GM19397 (cell line): Measurements from ENCODE around the gene ELFN1.
"Not testable (repeated sequence)": the region's sequence is repeated elsewhere in the genome, so short reads cannot be mapped to it uniquely, and the experiment has no call there.

Experiments
- ATAC-seq: cut with Tn5 transposase; IDR thresholded peaks from one replicate; pipeline ENCODE4 v1.9.1; 2021; ENCODE audit warnings: mild to moderate bottlenecking, moderate library complexity; ENCODE audit not compliant: unreplicated experiment

The ELFN1 gene

DNA sequence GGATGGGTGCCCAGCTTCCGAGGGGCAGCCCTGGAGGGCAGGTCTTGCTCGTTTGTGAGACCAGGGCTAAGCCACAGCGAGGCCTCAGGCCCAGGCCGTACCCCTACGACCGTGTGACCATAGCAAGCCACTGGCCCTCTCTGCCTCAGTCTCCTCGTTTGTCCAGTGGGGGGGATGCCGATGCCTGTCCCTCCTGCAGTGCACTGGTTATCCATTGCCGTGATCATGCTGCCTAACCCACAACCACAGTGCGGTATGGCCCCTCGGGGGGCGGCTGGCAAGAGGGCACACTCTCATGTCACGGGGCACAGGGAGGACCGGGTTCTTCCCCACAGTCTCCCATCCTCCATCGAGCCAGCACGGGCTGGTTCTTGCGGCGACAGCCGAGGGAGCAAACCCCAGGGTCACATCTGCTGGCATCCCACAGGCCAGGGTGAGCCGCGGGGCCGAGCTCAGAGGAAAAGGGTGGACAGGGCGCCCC, 80.5 kb downstream of the ELFN1 start:
- no peak for ATAC-seq

DNA sequence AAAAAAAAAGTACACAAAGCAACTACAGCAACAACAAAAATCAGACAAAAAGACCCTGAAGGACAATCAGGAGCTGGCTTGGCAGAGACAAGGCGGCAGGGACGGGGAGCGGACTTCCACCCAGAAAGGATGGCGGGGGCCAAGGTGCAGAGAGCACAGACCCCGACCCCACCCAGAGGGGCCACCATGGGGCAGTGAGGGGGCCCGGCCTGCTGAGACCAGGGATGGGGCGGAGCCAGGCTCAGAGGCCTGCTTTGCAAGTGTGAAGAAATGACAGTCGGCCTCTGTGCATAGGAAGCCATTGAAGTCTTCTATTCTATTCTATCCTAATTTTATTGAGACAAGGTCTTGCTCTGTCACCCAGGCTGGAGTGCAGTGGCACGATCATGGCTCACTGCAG, 82.0 kb downstream of the ELFN1 start:
- ATAC-seq: no peak

DNA sequence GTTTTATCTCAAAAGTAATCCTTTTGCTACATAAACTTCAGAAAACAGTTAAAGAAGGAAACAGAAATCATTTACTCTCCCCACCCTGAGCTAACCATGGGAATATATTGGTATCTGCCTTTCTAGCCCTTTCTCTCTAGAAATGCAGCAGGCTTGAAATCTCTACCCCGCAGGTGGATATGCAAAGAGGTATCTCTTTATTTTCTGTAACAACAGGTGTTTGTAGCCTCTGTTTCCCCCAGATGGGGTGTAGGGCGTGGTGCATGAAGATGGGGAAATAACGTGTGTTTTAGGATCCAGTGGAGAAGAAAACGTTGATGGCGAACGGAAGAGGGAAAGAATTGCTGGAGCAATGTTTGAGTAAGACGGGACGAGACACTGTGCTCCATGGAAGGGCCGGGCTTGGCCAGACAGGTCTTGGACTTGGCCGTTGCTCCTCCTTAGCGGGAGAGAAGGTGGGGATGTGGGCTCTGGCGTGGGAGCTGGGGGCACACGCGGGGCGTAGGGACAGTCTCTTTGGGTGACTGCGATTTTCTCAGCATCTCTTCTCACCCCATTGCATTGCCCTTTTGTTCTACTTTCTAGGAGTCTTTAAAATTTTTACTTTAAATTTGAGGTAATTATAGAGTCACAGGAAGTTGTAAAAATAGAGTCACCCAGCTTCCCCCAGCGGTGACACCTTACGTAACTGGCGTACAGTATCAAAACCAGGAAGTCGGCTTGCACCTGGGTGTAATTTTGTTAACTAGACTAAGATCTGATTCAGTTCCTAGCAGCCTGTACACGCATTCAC, 82.9 kb downstream of the ELFN1 start:
- no peak for ATAC-seq

DNA sequence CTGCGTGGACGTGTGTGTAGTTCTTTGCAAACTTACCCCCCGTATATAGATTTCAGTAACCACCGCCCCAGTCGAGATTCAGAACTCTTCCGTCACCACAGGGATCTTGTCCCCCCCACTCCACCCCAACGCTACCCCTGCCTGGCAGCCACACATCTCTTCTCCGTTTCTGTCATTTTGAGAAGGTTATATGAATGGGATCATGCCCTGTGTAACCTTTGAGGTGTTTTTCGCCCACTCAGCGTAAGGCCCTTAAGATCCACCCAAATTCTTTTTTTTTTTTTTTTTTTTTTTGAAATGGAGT, 83.4 kb downstream of the ELFN1 start:
- no peak for ATAC-seq

DNA sequence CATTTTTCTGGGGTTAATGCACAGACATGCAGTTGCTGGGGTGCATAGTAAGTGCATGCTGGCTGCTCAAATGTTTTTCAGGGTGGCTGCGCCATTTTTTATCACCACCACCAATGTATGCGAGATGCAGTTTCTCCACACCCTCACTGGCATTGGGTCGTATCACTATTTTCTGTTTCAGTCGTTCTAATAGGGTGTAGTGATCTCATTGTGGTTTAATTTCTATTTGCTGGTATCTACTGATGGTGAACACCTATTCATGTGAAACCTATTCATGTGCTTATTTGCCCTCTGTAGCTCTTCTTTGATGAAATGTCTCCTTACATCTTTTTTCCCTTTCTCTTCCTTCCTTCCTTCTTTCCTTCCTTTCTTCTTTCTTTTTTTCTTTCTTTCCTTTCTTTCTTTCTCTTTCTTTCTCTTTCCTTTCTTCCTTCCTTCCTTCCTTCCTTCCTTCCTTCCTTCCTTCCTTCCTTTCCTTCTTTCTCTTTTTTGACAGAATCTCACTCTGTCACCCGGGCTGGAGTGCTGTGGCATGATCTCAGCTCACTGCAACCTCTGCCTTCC, 84.3 kb downstream of the ELFN1 start:
- no peak for ATAC-seq

DNA sequence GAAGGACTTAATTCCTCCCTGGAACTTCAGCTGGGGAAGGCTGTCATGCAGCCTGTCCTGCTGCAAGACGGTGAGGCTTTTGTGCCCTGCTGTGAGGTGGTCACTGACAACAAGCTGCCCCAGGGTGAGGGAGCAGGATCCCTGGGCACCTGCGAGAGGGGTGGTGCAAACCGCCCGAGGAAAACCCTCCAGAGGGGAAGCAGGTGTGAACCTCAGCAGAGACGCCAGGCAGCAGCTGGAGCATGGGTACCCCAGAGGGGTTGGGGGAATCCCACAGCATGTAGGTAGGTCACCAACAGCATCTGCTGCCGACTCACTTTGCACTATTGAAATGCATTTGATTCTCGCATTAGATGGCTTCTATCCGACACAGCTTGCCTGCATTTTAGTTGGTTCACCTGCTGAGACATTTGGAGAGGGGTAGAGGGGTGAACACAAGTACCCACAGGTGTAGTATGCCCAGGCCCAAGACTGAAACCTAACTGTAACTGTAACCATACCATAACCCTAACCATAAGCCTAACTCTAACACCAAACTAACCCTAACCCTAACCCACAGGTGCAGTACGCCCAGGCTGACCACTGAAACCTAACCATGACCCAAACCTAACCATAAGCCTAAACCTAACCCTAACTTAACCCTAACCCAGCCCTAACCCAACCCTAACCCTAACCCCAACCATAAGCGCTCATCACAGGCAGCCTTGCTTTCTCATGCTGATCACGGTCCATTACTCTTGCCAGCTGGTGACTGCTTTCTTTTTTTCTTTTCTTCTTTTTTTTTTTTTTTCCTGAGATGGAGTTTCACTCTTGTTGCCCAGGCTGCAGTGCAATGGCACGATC, 85.9 kb downstream of the ELFN1 start:
- ATAC-seq: no peak

DNA sequence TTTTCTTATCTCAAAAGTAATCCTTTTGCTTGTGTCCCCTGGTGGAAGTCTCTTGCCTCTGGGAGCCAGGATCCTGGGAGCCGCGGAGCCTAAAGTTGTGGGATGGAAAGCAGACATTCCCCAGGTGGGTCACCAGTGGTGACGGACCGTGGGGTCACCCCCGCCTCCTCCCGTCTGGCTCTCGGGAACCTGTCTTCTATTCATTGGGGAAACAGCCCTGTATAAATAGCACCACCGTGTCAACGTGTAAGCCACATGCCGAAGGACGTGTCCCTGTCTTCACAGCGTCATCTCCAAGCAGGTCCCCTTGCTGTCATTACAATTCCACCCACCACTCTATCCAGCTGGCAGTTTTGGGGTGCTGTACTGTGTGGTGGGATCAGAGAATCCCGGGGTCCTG, 87.5 kb downstream of the ELFN1 start:
- ATAC-seq: no peak

DNA sequence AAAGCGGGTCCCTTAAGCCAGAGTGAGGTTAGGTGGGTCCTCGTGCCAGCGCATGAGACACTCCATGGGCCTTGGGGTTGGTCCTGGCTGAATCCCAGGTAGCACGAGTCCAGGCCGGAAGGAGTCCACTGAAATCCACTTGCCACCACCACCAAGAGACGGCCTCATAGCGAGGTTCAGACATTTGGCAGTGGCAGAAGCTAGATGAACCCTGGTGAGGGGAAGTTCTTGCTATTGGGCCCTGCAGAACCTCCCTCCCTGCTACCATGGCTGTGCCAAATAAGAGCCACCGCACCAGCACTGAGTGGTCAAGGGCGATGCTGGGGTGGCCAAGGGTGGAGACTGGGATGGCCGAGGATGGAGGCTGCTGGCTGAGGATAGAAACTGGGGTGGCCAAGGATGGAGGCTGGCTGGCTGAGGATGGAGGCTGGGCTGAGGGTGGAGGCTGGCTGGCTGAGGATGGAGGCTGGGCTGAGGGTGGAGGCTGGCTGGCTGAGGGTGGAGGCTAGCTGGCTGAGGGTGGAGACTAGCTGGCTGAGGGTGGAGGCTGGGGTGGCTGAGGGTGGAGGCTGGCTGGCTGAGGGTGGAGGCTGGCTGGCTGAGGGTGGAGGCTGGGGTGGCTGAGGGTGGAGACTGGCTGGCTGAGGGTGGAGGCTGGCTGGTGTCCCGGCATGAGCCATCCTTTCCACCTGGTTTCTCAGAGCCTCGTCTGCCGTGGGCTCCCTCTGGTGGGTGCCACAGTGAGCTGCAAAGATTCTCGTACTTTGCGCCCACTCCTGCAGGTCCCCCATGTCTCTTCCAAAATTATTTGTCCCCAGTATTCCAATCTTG, 88.2 kb downstream of the ELFN1 start:
- no peak for ATAC-seq

DNA sequence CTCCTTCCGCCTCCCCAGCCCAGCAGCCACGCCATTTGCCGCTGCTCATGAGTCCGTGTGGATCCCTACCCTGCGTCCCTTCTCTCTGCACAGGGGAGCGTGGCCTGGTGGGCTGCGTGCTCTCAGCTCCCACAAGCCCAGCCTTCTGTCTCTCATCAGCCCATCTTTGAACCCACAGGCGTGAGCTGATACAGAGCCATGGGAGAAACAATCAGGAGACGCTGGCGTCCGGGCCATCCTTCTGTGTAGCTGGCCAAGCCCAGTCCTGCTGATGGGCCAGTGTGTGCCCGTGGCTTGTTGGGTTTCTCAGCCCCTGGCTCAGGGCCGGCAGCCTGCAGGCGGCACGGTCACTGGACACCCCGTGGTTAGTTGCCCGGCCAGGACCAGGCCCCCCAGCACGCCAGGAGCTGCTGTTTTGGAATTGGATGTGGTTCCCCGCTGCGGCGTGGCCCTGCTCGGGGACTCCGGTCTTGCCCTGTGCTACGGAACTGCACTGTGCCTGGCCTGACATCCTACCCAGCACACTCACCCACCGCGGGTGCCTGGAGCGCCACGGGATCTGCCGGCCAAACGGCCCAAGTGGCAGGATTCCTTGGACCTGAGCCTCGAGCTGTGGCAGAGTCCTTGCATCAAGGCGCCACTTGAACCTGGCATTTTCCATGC, 88.9 kb downstream of the ELFN1 start:
- ATAC-seq: no peak

DNA sequence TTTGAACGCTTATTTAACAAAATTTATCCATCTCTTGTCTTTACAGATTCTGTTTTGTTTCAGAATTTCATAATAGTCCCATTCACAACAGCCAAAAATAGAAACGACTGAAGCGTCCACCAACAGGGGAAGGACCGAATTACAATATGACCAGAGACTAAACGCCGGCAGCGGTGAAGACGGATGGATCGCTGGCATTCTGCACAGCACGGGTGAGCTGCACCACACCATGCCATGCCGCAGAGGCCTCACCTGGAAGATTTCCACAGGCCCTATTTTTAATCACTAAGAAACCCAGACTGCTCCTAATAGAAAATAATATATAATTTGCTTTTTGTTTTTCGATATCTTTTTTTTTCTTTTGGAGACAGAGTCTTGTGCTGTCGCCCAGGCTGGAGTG, 91.0 kb downstream of the ELFN1 start:
- ATAC-seq: no peak

DNA sequence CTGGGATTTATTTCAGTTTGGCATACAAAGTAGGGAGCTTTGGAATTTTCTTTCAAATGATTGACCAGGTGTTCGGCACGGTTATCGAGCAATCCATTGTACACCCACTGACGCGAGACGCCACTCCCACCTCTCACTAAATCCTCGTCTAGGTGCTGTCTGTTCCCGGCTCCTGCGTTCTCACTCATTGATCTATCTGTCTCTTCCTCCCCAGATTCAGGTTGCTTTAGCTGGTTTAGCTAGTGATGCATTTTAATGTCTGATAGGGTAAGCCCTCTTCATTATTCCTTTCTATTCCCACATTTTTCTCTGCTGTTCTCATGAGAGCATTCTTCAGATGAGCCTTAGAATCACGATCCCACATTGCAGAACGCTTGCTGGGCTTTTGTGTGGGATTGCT, 91.7 kb downstream of the ELFN1 start:
- ATAC-seq: no peak

DNA sequence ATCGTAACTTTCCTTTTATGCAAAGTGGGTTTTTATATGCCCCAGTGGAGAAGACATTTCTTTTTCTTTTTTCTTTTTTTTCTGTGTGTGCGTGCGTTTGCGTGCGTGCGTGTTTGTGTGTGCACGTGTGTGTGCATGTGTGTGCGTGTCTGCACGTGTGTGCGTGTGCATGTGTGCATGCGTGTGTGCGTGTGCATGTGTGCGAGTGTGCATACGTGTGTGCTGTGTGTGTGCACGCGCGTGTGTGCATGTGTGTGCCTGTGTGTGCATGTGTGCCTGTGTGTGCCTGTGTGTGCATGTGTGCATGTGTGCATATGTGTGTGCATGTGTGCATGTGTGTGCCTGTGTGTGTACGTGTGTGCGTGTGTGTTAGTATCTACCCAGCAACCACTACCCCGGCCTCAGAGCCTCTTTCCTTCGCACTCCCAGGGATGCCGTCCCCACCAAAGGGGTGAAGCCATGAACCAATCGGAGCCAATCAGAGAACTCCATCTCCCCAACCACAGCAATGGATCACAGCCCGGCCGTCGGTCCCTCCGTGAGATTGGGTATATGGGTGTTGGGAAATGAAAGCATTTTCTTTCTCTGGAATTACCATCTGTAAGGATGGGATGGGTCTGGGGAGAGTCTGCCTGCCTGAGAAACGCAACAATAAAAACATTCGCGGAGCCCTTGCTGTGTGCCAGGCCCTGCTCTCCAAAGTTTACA, 92.3 kb downstream of the ELFN1 start:
- ATAC-seq: no peak

DNA sequence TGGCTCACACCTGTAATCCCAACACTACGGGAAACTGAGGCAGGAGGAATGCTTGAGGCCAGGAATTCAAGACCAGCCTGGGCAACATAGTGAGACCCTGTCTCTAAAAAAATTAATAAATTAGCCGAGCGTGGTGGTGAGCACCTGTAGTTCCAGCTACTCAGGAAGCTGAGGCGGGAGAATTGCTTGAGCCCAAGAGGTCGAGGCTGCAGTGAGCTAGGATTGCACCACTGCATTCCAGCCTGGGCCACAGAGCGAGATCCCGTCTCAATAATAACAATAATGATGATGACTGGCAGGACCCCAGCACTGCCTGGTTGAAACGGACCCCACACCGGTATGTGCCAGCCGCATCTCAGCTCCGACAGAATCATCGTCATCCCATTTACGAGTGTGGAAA, 93.0 kb downstream of the ELFN1 start:
- ATAC-seq: no peak

DNA sequence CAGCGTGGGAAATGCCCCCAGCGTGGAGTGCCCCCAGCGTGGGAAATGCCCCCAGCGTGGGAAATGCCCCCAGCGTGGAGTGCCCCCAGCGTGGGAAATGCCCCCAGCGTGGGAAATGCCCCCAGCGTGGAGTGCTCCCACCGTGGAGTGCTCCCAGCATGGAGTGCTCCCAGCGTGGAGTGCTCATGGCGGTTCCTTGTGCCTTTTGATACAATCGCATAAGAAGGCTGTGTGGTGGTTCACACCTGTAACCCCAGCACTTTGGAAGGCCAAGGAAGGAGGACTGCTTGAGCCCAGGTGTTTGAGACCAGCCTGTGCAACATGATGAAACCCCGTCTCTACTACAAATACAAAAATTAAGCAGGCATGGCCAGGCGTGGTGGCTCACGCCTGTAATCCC, 93.8 kb downstream of the ELFN1 start:
- not testable (repeated sequence) for ATAC-seq

DNA sequence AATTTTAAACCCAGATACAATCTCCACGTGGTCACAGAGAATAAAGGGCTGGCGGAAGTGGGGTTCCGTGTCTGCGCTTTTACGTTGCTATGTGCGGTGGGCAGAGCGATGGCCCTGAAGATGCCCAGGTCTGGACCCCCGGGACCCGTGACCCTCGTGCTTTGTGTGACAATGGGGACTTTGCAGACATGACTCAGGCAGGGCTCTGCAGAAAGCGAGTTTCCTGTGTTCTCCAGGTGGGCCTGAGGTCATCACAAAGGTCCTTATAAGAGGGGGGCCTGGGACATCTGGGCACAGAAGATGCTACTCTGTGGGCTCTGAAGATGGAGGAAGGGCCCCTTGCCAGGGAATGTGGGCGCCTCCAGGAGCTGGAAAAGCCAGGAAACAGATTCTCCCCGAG, 95.3 kb downstream of the ELFN1 start:
- no peak for ATAC-seq

DNA sequence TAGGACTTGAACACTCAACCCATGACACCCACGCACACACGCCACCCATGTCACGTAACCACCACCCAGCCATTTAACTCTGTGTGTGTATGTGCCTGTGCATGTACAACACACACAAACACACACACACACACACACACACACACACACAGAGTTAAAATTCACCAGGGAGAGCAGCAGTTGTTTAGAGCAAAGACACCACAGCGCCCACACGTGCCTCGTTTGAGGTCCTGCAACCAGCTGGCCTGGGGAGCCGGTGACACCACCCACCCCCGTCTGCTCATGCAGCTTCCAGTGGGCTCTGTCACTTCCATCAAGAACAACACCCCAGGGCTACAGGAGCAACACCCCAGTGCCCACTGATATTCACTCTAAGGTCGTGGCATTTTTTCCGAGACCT, 97.4 kb downstream of the ELFN1 start:
- no peak for ATAC-seq

DNA sequence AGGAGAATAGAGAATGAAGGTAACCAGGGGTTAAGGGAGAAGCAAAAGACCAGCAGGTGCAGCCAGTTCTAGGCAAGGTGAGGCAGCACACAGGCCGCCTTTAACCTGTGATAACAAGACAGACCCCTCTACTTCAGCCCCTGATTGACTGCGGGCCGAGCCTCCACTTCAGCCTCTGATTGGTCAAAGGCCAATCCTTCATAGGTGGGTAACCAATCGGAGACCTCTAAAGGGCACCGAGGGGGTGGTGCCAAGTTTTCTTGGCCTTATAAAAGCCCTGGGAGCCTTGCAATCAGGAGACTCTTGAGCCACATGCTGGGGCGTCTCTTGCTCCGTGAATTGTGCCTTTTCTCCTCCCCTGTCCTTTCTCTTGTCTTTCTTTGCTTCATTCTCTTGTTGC, 98.8 kb downstream of the ELFN1 start:
- ATAC-seq: no peak

DNA sequence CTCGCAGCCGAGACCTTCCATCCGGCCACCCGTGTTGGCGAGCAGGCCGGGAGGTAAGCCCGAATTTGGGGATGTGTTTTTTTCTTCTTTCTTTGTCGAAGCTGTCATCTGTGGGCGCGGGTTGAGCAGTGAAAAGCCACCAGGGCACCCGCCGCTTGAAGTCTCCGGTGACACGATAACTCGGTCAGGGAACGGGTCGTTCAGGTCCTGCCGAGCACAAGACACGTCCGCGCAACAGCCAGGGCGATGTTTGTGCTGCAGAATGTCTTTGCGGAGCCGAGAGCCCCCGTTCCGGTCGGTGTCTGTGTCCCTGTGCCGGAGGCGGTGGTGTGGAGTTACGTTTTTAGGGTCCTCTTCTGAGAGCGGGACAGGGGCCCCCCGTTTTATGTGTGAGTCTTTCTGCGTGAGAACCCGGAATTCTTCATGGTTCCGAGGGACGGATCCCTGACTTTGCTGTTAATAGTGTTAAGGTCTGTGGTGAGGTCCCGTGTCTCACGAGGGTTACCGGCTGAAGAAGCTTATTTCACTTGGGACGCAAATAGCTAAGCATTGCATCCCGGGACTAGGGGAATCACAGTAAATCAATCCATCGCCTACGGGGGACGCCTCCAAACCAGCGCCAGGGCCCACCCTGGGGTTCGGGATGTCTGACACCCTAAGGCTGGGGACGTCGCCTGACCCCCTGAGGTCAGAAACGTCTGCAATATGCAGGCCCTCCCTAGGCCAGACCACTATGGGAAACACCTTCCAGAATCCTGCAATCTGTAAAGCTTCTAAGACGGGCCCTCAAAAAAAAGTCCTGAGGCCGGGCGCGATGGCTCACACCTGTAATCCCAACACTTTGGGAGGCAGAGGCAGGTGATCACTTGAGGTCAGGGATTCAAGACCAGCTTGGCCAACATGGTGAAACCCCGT, 99.5 kb downstream of the ELFN1 start:
- ATAC-seq: no peak

DNA sequence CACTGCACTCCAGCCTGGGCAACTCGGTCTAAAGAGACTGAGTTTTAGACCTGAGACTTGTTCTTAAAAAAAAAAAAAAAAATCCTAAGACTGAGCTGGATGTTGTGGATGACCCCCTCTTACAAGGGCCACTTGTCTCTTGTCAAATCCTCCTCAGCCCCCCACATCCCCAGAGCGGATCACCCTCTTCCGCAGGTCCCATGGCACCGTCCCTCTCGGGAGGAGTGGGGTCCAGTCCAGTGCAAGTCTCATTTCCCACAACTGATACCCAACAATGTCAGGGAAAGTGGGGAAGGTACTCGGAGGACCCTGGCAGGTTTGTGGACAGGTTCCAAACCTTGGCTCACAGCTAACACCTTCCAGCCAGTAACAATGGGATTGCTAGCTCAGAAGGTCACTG, 100.3 kb downstream of the ELFN1 start:
- no peak for ATAC-seq
